B cell (primary cell): ENCODE measurements around the gene NANOS3. TPM values are rescaled to one million over a fixed set of nuclear protein-coding genes. Genes with fewer than 3 reads are reported as not detected.

ENCODE experiments used
- ATAC-seq: fragments of 200-7000 bp; cut with Tn5 transposase; one replicate; pipeline ENCODE4 v1.10.0; 2021; ENCODE audit warnings: low read depth, mild to moderate bottlenecking, moderate number of reproducible peaks, moderate library complexity
- CTCF ChIA-PET: fragments of 350-600 bp; sonication (Branson Sonifier 250); formaldehyde crosslinking; loops from one replicate; lab custom pipeline; 2021; ENCODE audit warnings: antibody characterized with exemption, inconsistent platforms; lab: Charles Lee
- POLR2A ChIA-PET: fragments of 350-600 bp; sonication (Branson Sonifier 250); formaldehyde crosslinking; loops from one replicate; lab custom pipeline; 2021; ENCODE audit warnings: antibody characterized with exemption; lab: Charles Lee
- DNase-seq: peaks from one replicate; pipeline ENCODE4 v3.0.0; 2013
- H2AFZ ChIP-seq: 2 replicates; pipeline ENCODE4 v1.6.1; 2012; ENCODE audit warnings: mild to moderate bottlenecking, low read depth, low read length; ENCODE audit not compliant: insufficient read depth, poor library complexity, severe bottlenecking
- H3K27ac ChIP-seq, 2 donors: 1 replicate in 1 of 2; 2 replicates in 1 of 2; pipeline ENCODE4 v1.5.1; 2012 to 2013; ENCODE audit warnings: low read length in 2 of 2, mild to moderate bottlenecking in 2 of 2, moderate library complexity in 1 of 2
- H3K27me3 ChIP-seq, 4 experiments: fragments of 200-600 bp in 1 of 4; sonication (generic) in 1 of 4; replicated peaks in 1 of 4; 1 replicate in 2 of 4; 2 replicates in 2 of 4; pipeline versions ENCODE4 v1.6.1 to v1.7.0; 2013 to 2016; ENCODE audit warnings: low read length in 3 of 4, mild to moderate bottlenecking in 2 of 4, mixed read lengths in 1 of 4, moderate library complexity in 1 of 4; ENCODE audit not compliant: insufficient read depth in 4 of 4, control insufficient read depth in 3 of 4; ENCODE audit errors: control extremely low read depth in 1 of 4
- H3K36me3 ChIP-seq, 2 experiments: replicated peaks in 1 of 2; 1 replicate in 1 of 2; 2 replicates in 1 of 2; pipeline versions ENCODE4 v1.6.1 to v1.7.1; 2013; ENCODE audit warnings: low read length in 1 of 2; ENCODE audit not compliant: insufficient read depth in 2 of 2, control insufficient read depth in 1 of 2; ENCODE audit errors: control extremely low read depth in 1 of 2, extremely low read depth in 1 of 2
- H3K4me1 ChIP-seq, 2 donors: fragments of 200-600 bp in 1 of 2; sonication (generic) in 1 of 2; 1 replicate in 1 of 2; 2 replicates in 1 of 2; pipeline versions ENCODE4 v1.5.1 to v1.6.1; 2013 to 2017; ENCODE audit warnings: low read length in 2 of 2; ENCODE audit not compliant: control insufficient read depth in 2 of 2, insufficient read depth in 2 of 2
- H3K4me2 ChIP-seq: replicated peaks from 2 replicates; pipeline ENCODE3; 2012; ENCODE audit warnings: mild to moderate bottlenecking, low read depth, low read length; ENCODE audit not compliant: poor library complexity, severe bottlenecking
- H3K4me3 ChIP-seq, 5 experiments: fragments of 200-600 bp in 1 of 5; sonication (generic) in 1 of 5; 1 replicate in 3 of 5; 2 replicates in 2 of 5; pipeline versions ENCODE4 v1.5.1 to v1.7.0; 2011 to 2016; ENCODE audit warnings: low read length in 4 of 5, mild to moderate bottlenecking in 4 of 5, low read depth in 2 of 5, control low read depth in 1 of 5, moderate library complexity in 1 of 5; ENCODE audit not compliant: insufficient read depth in 1 of 5; ENCODE audit errors: control extremely low read depth in 1 of 5, extremely low read depth in 1 of 5
- H3K79me2 ChIP-seq: fragments of 200-600 bp; sonication (generic); one replicate; pipeline ENCODE4 v1.6.0; 2016; ENCODE audit warnings: low read length; ENCODE audit not compliant: control insufficient read depth, insufficient read depth
- H3K9ac ChIP-seq: fragments of 200-600 bp; sonication (generic); 2 replicates; pipeline ENCODE4 v1.6.1; 2017; ENCODE audit warnings: mild to moderate bottlenecking, low read length, moderate library complexity
- H3K9me3 ChIP-seq, 3 donors: one replicate each; pipeline versions ENCODE4 v1.6.1 to v1.7.1; 2013; ENCODE audit warnings: low read length in 2 of 3; ENCODE audit not compliant: control insufficient read depth in 2 of 3, insufficient read depth in 1 of 3; ENCODE audit errors: control extremely low read depth in 1 of 3
- H4K20me1 ChIP-seq: 2 replicates; pipeline ENCODE4 v1.6.0; 2012; ENCODE audit warnings: mild to moderate bottlenecking, low read length; ENCODE audit not compliant: insufficient read depth, control insufficient read depth, poor library complexity, severe bottlenecking
- H3K27ac Mint-ChIP-seq: one replicate; pipeline ENCODE4 v1.8.0; 2021; ENCODE audit warnings: mixed read lengths
- H3K27me3 Mint-ChIP-seq: one replicate; pipeline ENCODE4 v1.8.0; 2021; ENCODE audit warnings: mixed read lengths
- H3K4me1 Mint-ChIP-seq: one replicate; pipeline ENCODE4 v1.8.0; 2021; ENCODE audit warnings: mixed read lengths
- H3K4me3 Mint-ChIP-seq: one replicate; pipeline ENCODE4 v1.8.0; 2021; ENCODE audit warnings: mixed read lengths
- H3K9me3 Mint-ChIP-seq: one replicate; pipeline ENCODE4 v1.8.0; 2022; ENCODE audit warnings: mixed read lengths; ENCODE audit not compliant: insufficient read depth
- EZH2 ChIP-seq: IDR thresholded peaks from 2 replicates; pipeline ENCODE4 v1.6.1; 2012; ENCODE audit warnings: borderline replicate concordance, low read depth, mild to moderate bottlenecking, moderate library complexity, low read length; ENCODE audit not compliant: insufficient read depth, poor library complexity, severe bottlenecking
- WGBS: methylation state at CpG from one replicate; pipeline ENCODE4 v1.1.5; 2013; ENCODE audit warnings: missing lambda C conversion rate; ENCODE audit not compliant: insufficient coverage; 5-methylcytosine and 5-hydroxymethylcytosine counted together
- intact Hi-C: fragments of 100-400 bp; cut with micrococcal nuclease; formaldehyde crosslinking; loops from one replicate; pipeline ENCODE4 v1.10.0; 2022
- polyA plus RNA-seq: library from polyadenylated mRNA; depleted of rRNA; stranded (reverse); fragments of >200 nt; gene quantifications from 2 replicates; pipeline ENCODE4 v1.2.3, GENCODE V29; 2012
- total RNA-seq, 2 donors: library from RNA; stranded (reverse); fragments of 120-200 nt in 1 of 2; gene quantifications; 1 replicate in 1 of 2; 2 replicates in 1 of 2; pipeline versions ENCODE4 v1.2.3 to v1.2.4, GENCODE V29; 2013 to 2022
- TF ChIP-seq, protein P1 (sequence below): fragments of 200-600 bp; IDR thresholded peaks from one replicate; pipeline ENCODE4 v1.8.0; 2022; ENCODE audit warnings: antibody characterized with exemption, mild to moderate bottlenecking

The NANOS3 gene
- total and polyA plus RNA-seq, 2 donors (not counting 1 experiment from before 2014, with no cell fraction given): 0.49 TPM; not detected in 1

DNA sequence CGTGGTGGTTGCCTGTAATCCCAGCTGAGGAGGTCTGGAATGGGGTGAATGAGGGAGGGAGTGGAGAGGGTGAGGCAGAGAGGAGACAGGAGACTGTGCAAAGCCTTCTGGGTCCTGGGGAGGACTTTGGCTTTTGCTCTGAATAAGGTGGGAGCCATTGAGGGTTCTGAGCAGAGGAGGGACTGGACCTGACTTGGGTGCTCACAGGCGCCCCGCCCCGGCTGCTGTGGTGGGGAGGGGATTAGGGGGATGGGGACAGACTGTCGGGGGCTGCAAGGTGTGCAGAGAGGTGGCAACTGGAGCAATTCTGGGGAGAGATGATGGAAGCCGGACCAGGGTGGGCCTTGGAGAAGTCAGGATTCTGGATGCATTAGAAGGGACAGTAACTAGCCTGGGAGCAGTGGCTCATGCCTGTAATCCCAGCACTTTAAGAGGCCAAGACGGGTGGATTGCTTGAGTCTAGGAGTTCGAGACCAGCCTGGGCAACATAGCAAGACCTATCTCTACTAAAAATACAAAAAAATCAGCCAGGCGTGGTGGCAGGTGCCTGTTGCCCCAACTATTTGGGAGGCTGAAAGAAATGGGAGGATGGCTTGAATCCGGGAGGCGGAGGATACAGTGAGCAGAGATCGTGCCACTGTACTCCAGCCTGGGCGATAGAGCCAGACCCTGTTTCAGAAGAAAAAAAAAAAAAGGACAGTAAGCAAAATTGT lies 16.1 kb upstream of the NANOS3 start:
- peaks cover 16% of the 10 kb centered on the region for H3K27me3 Mint-ChIP-seq
- H3K4me2 ChIP-seq: peak overlapping the region; percentile 98
- ChIA-PET POLR2A (interaction anchor here (0.6 to 3.1 kb wide), 7 partner anchors 12 to 197 kb away, joined by 3 to 13 read pairs (median 6); partner anchors contain the start of gene C19orf53), CTCF (interaction anchor here (1.0 to 7.4 kb wide), 13 partner anchors 9 to 271 kb away, joined by 3 to 250 read pairs (median 14); partner anchors contain the start of gene MRI1)
- H3K4me1 Mint-ChIP-seq: peaks cover 23% of the 10 kb centered on the region
- intact Hi-C loops: loop anchor here (1.0 to 5.0 kb wide), 2 partner anchors 10 to 759 kb away; partner anchors contain the start of gene LYL1
- DNase-seq: no peak
- no peak overlapping the region for H3K4me3 ChIP-seq
- peaks cover 0 to 4% (median 0%) of the 10 kb centered on the region in 3 donors for H3K9me3 ChIP-seq
- no peak overlapping the region for H2AFZ ChIP-seq
- peak overlapping the region; percentile 91 for H3K4me3 Mint-ChIP-seq
- TF ChIP-seq, protein P1, sequence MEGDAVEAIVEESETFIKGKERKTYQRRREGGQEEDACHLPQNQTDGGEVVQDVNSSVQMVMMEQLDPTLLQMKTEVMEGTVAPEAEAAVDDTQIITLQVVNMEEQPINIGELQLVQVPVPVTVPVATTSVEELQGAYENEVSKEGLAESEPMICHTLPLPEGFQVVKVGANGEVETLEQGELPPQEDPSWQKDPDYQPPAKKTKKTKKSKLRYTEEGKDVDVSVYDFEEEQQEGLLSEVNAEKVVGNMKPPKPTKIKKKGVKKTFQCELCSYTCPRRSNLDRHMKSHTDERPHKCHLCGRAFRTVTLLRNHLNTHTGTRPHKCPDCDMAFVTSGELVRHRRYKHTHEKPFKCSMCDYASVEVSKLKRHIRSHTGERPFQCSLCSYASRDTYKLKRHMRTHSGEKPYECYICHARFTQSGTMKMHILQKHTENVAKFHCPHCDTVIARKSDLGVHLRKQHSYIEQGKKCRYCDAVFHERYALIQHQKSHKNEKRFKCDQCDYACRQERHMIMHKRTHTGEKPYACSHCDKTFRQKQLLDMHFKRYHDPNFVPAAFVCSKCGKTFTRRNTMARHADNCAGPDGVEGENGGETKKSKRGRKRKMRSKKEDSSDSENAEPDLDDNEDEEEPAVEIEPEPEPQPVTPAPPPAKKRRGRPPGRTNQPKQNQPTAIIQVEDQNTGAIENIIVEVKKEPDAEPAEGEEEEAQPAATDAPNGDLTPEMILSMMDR: no peak
- no peaks in the 10 kb centered on the region for H4K20me1 ChIP-seq
- H3K27me3 ChIP-seq: peaks cover 0 to 23% (median 9%) of the 10 kb centered on the region in 4 experiments
- H3K36me3 ChIP-seq: no peaks in the 10 kb centered on the region
- H3K27ac ChIP-seq: no peak overlapping the region
- peak overlapping the region; percentile 79 for H3K9ac ChIP-seq
- peak overlapping the region; percentile 85 for H3K27ac Mint-ChIP-seq
- H3K4me1 ChIP-seq: peaks cover 19 to 21% of the 10 kb centered on the region in 2 donors
- ATAC-seq: no peak
- WGBS: 94% methylated on average over 11 of the region's 13 CpGs
- no peaks in the 10 kb centered on the region for H3K79me2 ChIP-seq
- H3K9me3 Mint-ChIP-seq: no peaks in the 10 kb centered on the region

DNA sequence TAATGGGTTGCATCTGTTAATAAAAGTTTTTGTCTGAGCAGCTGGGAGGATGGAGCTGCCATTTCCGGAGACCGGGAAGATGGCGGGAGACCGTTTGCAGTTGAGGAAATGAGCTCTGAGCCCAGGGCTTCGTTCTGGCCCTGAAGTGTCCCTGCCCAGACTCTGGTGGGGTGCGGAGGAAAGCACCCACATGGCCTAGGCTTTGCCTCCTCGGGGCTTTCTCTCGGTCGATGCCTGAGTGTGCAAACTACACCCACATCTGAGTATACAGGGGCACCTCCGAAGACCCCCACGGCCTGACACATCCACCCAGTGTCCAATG lies 15.6 kb upstream of the NANOS3 start:
- POLR2A ChIA-PET: interaction anchor here (0.6 to 3.1 kb wide), 6 partner anchors 11 to 196 kb away, joined by 3 to 13 read pairs (median 8); partner anchors contain the start of gene C19orf53
- H3K4me3 ChIP-seq: peak overlapping the region in 3 of 5 experiments; percentile 61 to 69 (median 69)
- H3K27me3 Mint-ChIP-seq: peaks cover 19% of the 10 kb centered on the region
- no peaks in the 10 kb centered on the region for H3K79me2 ChIP-seq
- ATAC-seq (peak; percentile 3), DNase-seq (no peak)
- H3K9me3 ChIP-seq: peaks cover 0 to 7% (median 0%) of the 10 kb centered on the region in 3 donors
- CTCF ChIA-PET: interaction anchor here (1.0 to 7.4 kb wide), 16 partner anchors 9 to 272 kb away, joined by 3 to 250 read pairs (median 14); partner anchors contain the start of genes C19orf53 and MRI1
- intact Hi-C loops: loop anchor here (1.0 to 5.0 kb wide), 2 partner anchors 10 to 759 kb away; partner anchors contain the start of gene LYL1
- H3K27ac ChIP-seq: peak overlapping the region in 1 of 2 donors; percentile 78
- no peaks in the 10 kb centered on the region for H3K36me3 ChIP-seq
- H3K4me2 ChIP-seq: peak overlapping the region; percentile 98
- peak overlapping the region; percentile 76 for H2AFZ ChIP-seq
- WGBS: 16% methylated on average over 7 of the region's 11 CpGs
- peaks cover 0 to 28% (median 13%) of the 10 kb centered on the region in 4 experiments for H3K27me3 ChIP-seq
- peak overlapping the region; percentile 79 for H3K9ac ChIP-seq
- H3K9me3 Mint-ChIP-seq: no peaks in the 10 kb centered on the region
- H3K4me1 ChIP-seq: peaks cover 24 to 26% of the 10 kb centered on the region in 2 donors
- H3K27ac Mint-ChIP-seq: peak overlapping the region; percentile 85
- TF ChIP-seq, protein P1: no peak
- TF ChIP-seq EZH2: no peak
- H4K20me1 ChIP-seq: no peaks in the 10 kb centered on the region
- H3K4me3 Mint-ChIP-seq: peak overlapping the region; percentile 91
- peaks cover 25% of the 10 kb centered on the region for H3K4me1 Mint-ChIP-seq
